Tibial artery (tissue), 4 donors: Measurements from ENCODE around the gene KLB.
"Not testable (repeated sequence)": the region's sequence is repeated elsewhere in the genome, so short reads cannot be mapped to it uniquely, and the experiment has no call there.

Experiments
- DNase-seq, 2 donors: peaks; one replicate each; pipeline ENCODE4 v3.0.0-alpha.2; 2019
- H3K27ac ChIP-seq, 2 donors: fragments of 200-600 bp; sonication (generic) in 1 of 2; 1 replicate in 1 of 2; 2 replicates in 1 of 2; pipeline ENCODE4 v1.5.1; 2018 to 2019; ENCODE audit warnings: mild to moderate bottlenecking in 1 of 2
- H3K27me3 ChIP-seq, 2 donors: fragments of 200-600 bp; sonication (generic) in 1 of 2; one replicate each; pipeline versions ENCODE4 v1.5.1 to v1.6.0; 2016 to 2019
- H3K36me3 ChIP-seq, 3 donors: fragments of 200-600 bp; sonication (generic) in 2 of 3; one replicate each; pipeline ENCODE4 v1.5.1; 2016 to 2019; ENCODE audit warnings: mild to moderate bottlenecking in 2 of 3
- H3K4me1 ChIP-seq, 4 donors: fragments of 200-600 bp; sonication (generic) in 2 of 4; 1 replicate in 3 of 4; 2 replicates in 1 of 4; pipeline ENCODE4 v1.5.1; 2016 to 2019
- H3K4me3 ChIP-seq, 2 donors: fragments of 200-600 bp; sonication (generic) in 1 of 2; 1 replicate in 1 of 2; 2 replicates in 1 of 2; pipeline ENCODE4 v1.5.1; 2018 to 2019; ENCODE audit warnings: mild to moderate bottlenecking in 2 of 2
- H3K9me3 ChIP-seq, 3 donors: fragments of 200-600 bp; sonication (generic) in 1 of 3; one replicate each; pipeline ENCODE4 v1.5.1; 2016 to 2019
- CTCF ChIP-seq, 2 experiments: fragments of 200-600 bp in 1 of 2; fragments of 450-650 bp in 1 of 2; IDR thresholded peaks; one replicate each; pipeline ENCODE4 v1.5.1; 2017 to 2019; ENCODE audit warnings: antibody characterized with exemption in 2 of 2, mild to moderate bottlenecking in 1 of 2, moderate library complexity in 1 of 2
- intact Hi-C: fragments of 100-400 bp; cut with DNase I; formaldehyde crosslinking; loops from one replicate; pipeline ENCODE4 v1.15.0; 2023; ENCODE audit warnings: low total_unique reads

Gene KLB

GRCh38 chr4:39384563-39384962 is 22.2 kb upstream of the KLB start:
- Histone ChIP-seq H3K27ac (no peak overlapping the region), H3K4me1 (no peaks in the 10 kb centered on the region), H3K36me3 (no peaks in the 10 kb centered on the region), H3K27me3 (peaks cover 0 to 7% of the 10 kb centered on the region in 2 donors), H3K4me3 (no peak overlapping the region), H3K9me3 (no peaks in the 10 kb centered on the region)
- intact Hi-C loops: no loop called here
- no peak for TF ChIP-seq CTCF (IDR thresholded peaks at IDR 0.05)
- DNase-seq: no peak

GRCh38 chr4:39390603-39391002 is 16.1 kb upstream of the KLB start:
- TF ChIP-seq CTCF (IDR thresholded peaks at IDR 0.05): no peak
- no peak overlapping the region for H3K4me3 ChIP-seq
- no peaks in the 10 kb centered on the region for H3K4me1 ChIP-seq
- no peak overlapping the region for H3K27ac ChIP-seq
- intact Hi-C loops: no loop called here
- peaks cover 0 to 6% of the 10 kb centered on the region in 2 donors for H3K27me3 ChIP-seq
- H3K9me3 ChIP-seq: no peaks in the 10 kb centered on the region
- no peaks in the 10 kb centered on the region for H3K36me3 ChIP-seq
- no peak for DNase-seq

- no peak for TF ChIP-seq CTCF (IDR thresholded peaks at IDR 0.05)
- peaks cover 0 to 2% of the 10 kb centered on the region in 2 donors for H3K27me3 ChIP-seq
- DNase-seq: no peak
- no peak overlapping the region for H3K27ac ChIP-seq
- no peaks in the 10 kb centered on the region for H3K4me1 ChIP-seq
- intact Hi-C loops: no loop called here
- H3K36me3 ChIP-seq: no peaks in the 10 kb centered on the region
- H3K9me3 ChIP-seq: no peaks in the 10 kb centered on the region
- H3K4me3 ChIP-seq: no peak overlapping the region
Observed at GRCh38 chr4:39394706-39395105, 12.0 kb upstream of the KLB start.

GRCh38 chr4:39401640-39402039 is 5.1 kb upstream of the KLB start:
- H3K27me3 ChIP-seq, DNase-seq, H3K9me3 ChIP-seq, H3K27ac ChIP-seq, H3K4me1 ChIP-seq, intact Hi-C loops, H3K4me3 ChIP-seq, H3K36me3 ChIP-seq: not testable (repeated sequence)

- H3K36me3 ChIP-seq: no peaks in the 10 kb centered on the region
- intact Hi-C loops: no loop called here
- H3K27me3 ChIP-seq: peaks cover 0 to 3% of the 10 kb centered on the region in 2 donors
- TF ChIP-seq CTCF (IDR thresholded peaks at IDR 0.05): no peak
- H3K27ac ChIP-seq: no peak overlapping the region
- H3K9me3 ChIP-seq: no peaks in the 10 kb centered on the region
- DNase-seq: no peak
- peaks cover 0 to 3% (median 0%) of the 10 kb centered on the region in 4 donors for H3K4me1 ChIP-seq
- no peak overlapping the region for H3K4me3 ChIP-seq
Observed at GRCh38 chr4:39407584-39407885, 805 bp downstream of the KLB start.

- peak in 1 of 2 experiments; percentile 15 for TF ChIP-seq CTCF (IDR thresholded peaks at IDR 0.05)
- H3K27ac ChIP-seq: no peak overlapping the region
- no peak for DNase-seq
Observed at GRCh38 chr4:39410415-39410814, 3.7 kb downstream of the KLB start.

GRCh38 chr4:39411561-39411960 is 4.8 kb downstream of the KLB start:
- DNase-seq, H3K4me1 ChIP-seq, H3K27ac ChIP-seq, H3K9me3 ChIP-seq, intact Hi-C loops, H3K27me3 ChIP-seq, H3K4me3 ChIP-seq, H3K36me3 ChIP-seq: not testable (repeated sequence)

More at GRCh38 chr4:39410415-39410814, 3.7 kb downstream of the KLB start:
- peaks cover 0 to 3% of the 10 kb centered on the region in 2 donors for H3K27me3 ChIP-seq
- intact Hi-C loops: no loop called here
- no peaks in the 10 kb centered on the region for H3K4me1 ChIP-seq
- no peaks in the 10 kb centered on the region for H3K36me3 ChIP-seq
- no peaks in the 10 kb centered on the region for H3K9me3 ChIP-seq
- no peak overlapping the region for H3K4me3 ChIP-seq
